Keratinocyte (primary cell): Measurements from ENCODE around the gene MRTO4.

Source experiments
- EZH2 ChIP-seq: IDR thresholded peaks from one replicate; pipeline ENCODE4 v1.6.1; 2012; ENCODE audit warnings: inconsistent platforms, mild to moderate bottlenecking, low read length, moderate library complexity
- TF ChIP-seq, protein P1 (sequence below), 3 experiments: IDR thresholded peaks in 1 of 3; conservative IDR thresholded peaks in 1 of 3; optimal IDR thresholded peaks in 1 of 3; 2 replicates in 2 of 3; 3 replicates in 1 of 3; pipeline versions ENCODE3 to v1.5.1; 2011; ENCODE audit warnings: low read length in 3 of 3, mild to moderate bottlenecking in 3 of 3, moderate library complexity in 2 of 3, control low read depth in 1 of 3, inconsistent platforms in 1 of 3; ENCODE audit not compliant: insufficient read depth in 2 of 3; ENCODE audit errors: extremely low read depth in 1 of 3

DNA sequence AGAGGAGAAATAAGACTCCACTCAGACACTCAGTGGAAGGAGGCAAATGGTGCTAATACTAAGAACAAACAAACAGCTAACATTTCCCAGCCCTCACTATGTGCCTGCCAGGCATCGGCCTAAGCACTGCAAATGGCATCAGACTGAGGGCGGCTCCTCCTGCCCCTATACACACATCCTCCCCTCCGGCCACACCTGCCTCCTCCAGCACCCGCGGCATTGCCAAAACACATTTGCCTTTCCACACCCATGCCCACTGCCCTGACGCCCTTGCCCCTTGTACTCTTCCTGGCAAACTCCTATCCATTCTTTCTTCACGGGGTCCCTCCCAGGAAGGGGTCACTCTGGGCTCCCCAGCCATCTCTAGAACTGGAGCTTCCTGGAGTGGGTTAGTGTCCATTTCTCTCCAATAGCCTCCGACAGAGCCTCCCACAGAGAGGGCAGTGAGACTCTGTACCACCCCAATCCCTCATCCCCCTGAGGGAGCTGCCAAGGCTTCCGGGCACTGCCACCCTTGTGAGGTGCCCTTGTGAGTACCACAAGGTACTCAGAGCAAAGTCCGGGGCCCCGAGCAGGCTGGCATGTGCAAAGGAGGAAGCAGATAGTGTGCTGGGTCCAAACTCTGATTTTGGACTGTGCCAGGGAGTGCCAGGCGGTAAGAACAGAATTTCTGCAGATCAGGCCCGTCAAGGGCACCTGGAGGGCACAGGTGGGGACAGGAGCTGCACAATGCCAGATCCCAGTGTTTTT lies 36.0 kb downstream of the MRTO4 start:
- no peak for TF ChIP-seq EZH2
- TF ChIP-seq, protein P1, sequence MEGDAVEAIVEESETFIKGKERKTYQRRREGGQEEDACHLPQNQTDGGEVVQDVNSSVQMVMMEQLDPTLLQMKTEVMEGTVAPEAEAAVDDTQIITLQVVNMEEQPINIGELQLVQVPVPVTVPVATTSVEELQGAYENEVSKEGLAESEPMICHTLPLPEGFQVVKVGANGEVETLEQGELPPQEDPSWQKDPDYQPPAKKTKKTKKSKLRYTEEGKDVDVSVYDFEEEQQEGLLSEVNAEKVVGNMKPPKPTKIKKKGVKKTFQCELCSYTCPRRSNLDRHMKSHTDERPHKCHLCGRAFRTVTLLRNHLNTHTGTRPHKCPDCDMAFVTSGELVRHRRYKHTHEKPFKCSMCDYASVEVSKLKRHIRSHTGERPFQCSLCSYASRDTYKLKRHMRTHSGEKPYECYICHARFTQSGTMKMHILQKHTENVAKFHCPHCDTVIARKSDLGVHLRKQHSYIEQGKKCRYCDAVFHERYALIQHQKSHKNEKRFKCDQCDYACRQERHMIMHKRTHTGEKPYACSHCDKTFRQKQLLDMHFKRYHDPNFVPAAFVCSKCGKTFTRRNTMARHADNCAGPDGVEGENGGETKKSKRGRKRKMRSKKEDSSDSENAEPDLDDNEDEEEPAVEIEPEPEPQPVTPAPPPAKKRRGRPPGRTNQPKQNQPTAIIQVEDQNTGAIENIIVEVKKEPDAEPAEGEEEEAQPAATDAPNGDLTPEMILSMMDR (optimal IDR thresholded peaks at IDR 0.05 in 1 of 3, IDR thresholded peaks at IDR 0.05 in 1 of 3, conservative IDR thresholded peaks at IDR 0.05 in 1 of 3; ENCODE audit: extremely low read depth in 1 of 3, insufficient read depth in 2 of 3, low read length in 3 of 3): no peak
